ENCODE measurements around the gene TYW1B. TPM values are rescaled to one million over a fixed set of nuclear protein-coding genes. Genes with fewer than 3 reads are reported as not detected.
"Not testable (repeated sequence)": the region's sequence is repeated elsewhere in the genome, so short reads cannot be mapped to it uniquely, and the experiment has no call there.

Gene TYW1B
- total and polyA plus RNA-seq, 4 donors, result 0.90 to 10.1 (median 1.6) TPM

GRCh38 chr7:72540106-72540611 is 287.8 kb downstream of the TYW1B start:
- TF ChIP-seq CTCF (IDR thresholded peaks at IDR 0.05; ENCODE audit: control extremely low read depth, extremely low read depth), result no peak
- no peak for DNase-seq
- Histone ChIP-seq H3K4me1 (ENCODE audit: control insufficient read depth in 5 of 5, insufficient read depth in 5 of 5, low read length in 5 of 5) (no peaks in the 10 kb centered on the region), H3K4me3 (no peak overlapping the region), H3K27me3 (ENCODE audit: control insufficient read depth in 3 of 3, insufficient read depth in 3 of 3, low read length in 2 of 3) (no peaks in the 10 kb centered on the region), H3K27ac (ENCODE audit: low read depth in 1 of 2, low read length in 1 of 2) (no peak overlapping the region), H3K36me3 (ENCODE audit: control insufficient read depth in 4 of 4, insufficient read depth in 4 of 4, low read length in 4 of 4) (no peaks in the 10 kb centered on the region), H3K9ac (ENCODE audit: insufficient read depth in 1 of 2, low read length in 2 of 2) (no peak overlapping the region), H3K9me3 (ENCODE audit: control insufficient read depth in 4 of 4, insufficient read depth in 3 of 4, low read length in 3 of 4) (no peaks in the 10 kb centered on the region)
- WGBS, 2 donors, result 78 to 86% methylated on average over 8 of the region's 8 CpGs
- ATAC-seq (ENCODE audit: insufficient read depth, low FRiP score), result no peak

DNA sequence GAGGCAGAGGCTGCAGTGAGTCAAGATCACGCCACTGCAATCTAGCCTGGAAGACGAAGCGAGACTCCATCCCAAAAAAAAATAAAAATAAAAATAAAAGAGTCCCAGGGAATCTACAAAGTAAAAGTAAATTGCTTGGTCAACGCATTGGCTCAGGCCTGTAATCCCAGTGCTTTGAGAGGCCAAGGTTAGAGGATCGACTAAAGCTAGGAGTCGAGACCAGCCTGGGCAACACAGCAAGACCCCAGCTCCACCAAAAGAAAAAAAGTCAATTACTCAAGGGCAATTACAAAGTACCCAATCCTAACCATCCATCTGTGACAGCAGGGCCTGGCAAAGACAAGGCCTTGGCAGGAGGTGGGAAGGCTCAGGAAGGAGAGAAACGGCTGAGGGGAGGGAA is 288.3 kb downstream of the TYW1B start:
- 93 to 94% methylated on average over 7 of the region's 7 CpGs for WGBS, 2 donors

GRCh38 chr7:72538856-72539255 is 289.1 kb downstream of the TYW1B start:
- ATAC-seq (ENCODE audit: insufficient read depth, low FRiP score) (no peak), DNase-seq (no peak)
- H3K27me3 ChIP-seq (ENCODE audit: control insufficient read depth in 3 of 3, insufficient read depth in 3 of 3, low read length in 2 of 3), result no peaks in the 10 kb centered on the region
- no peaks in the 10 kb centered on the region for H3K4me1 ChIP-seq (ENCODE audit: control insufficient read depth in 5 of 5, insufficient read depth in 5 of 5, low read length in 5 of 5)
- no peak overlapping the region for H3K9ac ChIP-seq (ENCODE audit: insufficient read depth in 1 of 2, low read length in 2 of 2)
- no peak overlapping the region for H3K27ac ChIP-seq (ENCODE audit: low read depth in 1 of 2, low read length in 1 of 2)
- H3K4me3 ChIP-seq, result no peak overlapping the region
- TF ChIP-seq CTCF (IDR thresholded peaks at IDR 0.05; ENCODE audit: control extremely low read depth, extremely low read depth), result no peak
- WGBS, 2 donors, result 91 to 95% methylated on average over 4 of the region's 4 CpGs
- H3K9me3 ChIP-seq (ENCODE audit: control insufficient read depth in 4 of 4, insufficient read depth in 3 of 4, low read length in 3 of 4), result no peaks in the 10 kb centered on the region
- no peaks in the 10 kb centered on the region for H3K36me3 ChIP-seq (ENCODE audit: control insufficient read depth in 4 of 4, insufficient read depth in 4 of 4, low read length in 4 of 4)

More for the DNA sequence above, 288.3 kb downstream of the TYW1B start:
- no peaks in the 10 kb centered on the region for H3K9me3 ChIP-seq (ENCODE audit: control insufficient read depth in 4 of 4, insufficient read depth in 3 of 4, low read length in 3 of 4)
- no peak overlapping the region for H3K9ac ChIP-seq (ENCODE audit: insufficient read depth in 1 of 2, low read length in 2 of 2)
- no peak overlapping the region for H3K4me3 ChIP-seq
- no peak for DNase-seq
- no peak overlapping the region for H3K27ac ChIP-seq (ENCODE audit: low read depth in 1 of 2, low read length in 1 of 2)
- H3K27me3 ChIP-seq (ENCODE audit: control insufficient read depth in 3 of 3, insufficient read depth in 3 of 3, low read length in 2 of 3), result no peaks in the 10 kb centered on the region
- H3K36me3 ChIP-seq (ENCODE audit: control insufficient read depth in 4 of 4, insufficient read depth in 4 of 4, low read length in 4 of 4), result no peaks in the 10 kb centered on the region
- no peaks in the 10 kb centered on the region for H3K4me1 ChIP-seq (ENCODE audit: control insufficient read depth in 5 of 5, insufficient read depth in 5 of 5, low read length in 5 of 5)
- no peak for TF ChIP-seq CTCF (IDR thresholded peaks at IDR 0.05; ENCODE audit: control extremely low read depth, extremely low read depth)
- ATAC-seq (ENCODE audit: insufficient read depth, low FRiP score), result no peak

- DNase-seq, result no peak
- H3K27ac ChIP-seq (ENCODE audit: low read depth in 1 of 2, low read length in 1 of 2), result no peak overlapping the region
- no peak for TF ChIP-seq CTCF (IDR thresholded peaks at IDR 0.05; ENCODE audit: control extremely low read depth, extremely low read depth)
- WGBS, 2 donors, result 79 to 84% methylated on average over 10 of the region's 10 CpGs
- no peaks in the 10 kb centered on the region for H3K4me1 ChIP-seq (ENCODE audit: control insufficient read depth in 5 of 5, insufficient read depth in 5 of 5, low read length in 5 of 5)
- no peak overlapping the region for H3K4me3 ChIP-seq
- no peaks in the 10 kb centered on the region for H3K36me3 ChIP-seq (ENCODE audit: control insufficient read depth in 4 of 4, insufficient read depth in 4 of 4, low read length in 4 of 4)
- H3K9me3 ChIP-seq (ENCODE audit: control insufficient read depth in 4 of 4, insufficient read depth in 3 of 4, low read length in 3 of 4), result no peaks in the 10 kb centered on the region
- H3K27me3 ChIP-seq (ENCODE audit: control insufficient read depth in 3 of 3, insufficient read depth in 3 of 3, low read length in 2 of 3), result no peaks in the 10 kb centered on the region
- ATAC-seq (ENCODE audit: insufficient read depth, low FRiP score), result no peak
- H3K9ac ChIP-seq (ENCODE audit: insufficient read depth in 1 of 2, low read length in 2 of 2), result no peak overlapping the region
These were observed 289.9 kb downstream of the TYW1B start for GRCh38 chr7:72538147-72538546.

DNA sequence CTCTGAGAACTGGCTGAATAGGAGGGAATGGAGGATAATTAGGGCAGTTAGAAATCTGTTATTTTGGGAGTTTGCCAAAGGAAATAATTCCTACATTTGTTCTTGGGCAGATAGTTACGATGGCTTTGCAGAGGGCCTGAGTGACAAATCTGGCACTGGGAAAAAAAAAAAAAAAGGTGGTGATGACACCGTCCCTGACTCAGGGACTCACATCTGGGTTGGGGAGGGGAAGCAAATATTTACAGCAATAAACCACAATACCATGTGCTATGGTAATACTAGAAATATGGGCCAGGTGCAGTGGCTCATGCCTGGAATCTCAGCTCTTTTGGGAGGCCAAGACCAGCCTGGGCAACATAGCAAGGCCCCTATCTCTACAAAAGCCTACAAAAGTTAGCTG is 292.0 kb downstream of the TYW1B start:
- not testable (repeated sequence) for H3K27ac ChIP-seq (ENCODE audit: low read depth in 1 of 2, low read length in 1 of 2); H3K4me1 ChIP-seq (ENCODE audit: control insufficient read depth in 5 of 5, insufficient read depth in 5 of 5, low read length in 5 of 5); H3K9me3 ChIP-seq (ENCODE audit: control insufficient read depth in 4 of 4, insufficient read depth in 3 of 4, low read length in 3 of 4); H3K9ac ChIP-seq (ENCODE audit: insufficient read depth in 1 of 2, low read length in 2 of 2); H3K36me3 ChIP-seq (ENCODE audit: control insufficient read depth in 4 of 4, insufficient read depth in 4 of 4, low read length in 4 of 4); H3K27me3 ChIP-seq (ENCODE audit: control insufficient read depth in 3 of 3, insufficient read depth in 3 of 3, low read length in 2 of 3); ATAC-seq (ENCODE audit: insufficient read depth, low FRiP score); H3K4me3 ChIP-seq
- peak in 1 of 3 donors; percentile 14 for DNase-seq
- WGBS, 2 donors, result 42 to 56% methylated on average over 2 of the region's 2 CpGs
